GM18873 (cell line): ENCODE results near the gene ABCD1.
"Not testable (repeated sequence)": the region's sequence is repeated elsewhere in the genome, so short reads cannot be mapped to it uniquely, and the experiment has no call there.

ENCODE experiments used
- ATAC-seq: cut with Tn5 transposase; IDR thresholded peaks from one replicate; pipeline ENCODE4 v1.9.1; 2021; ENCODE audit warnings: mild to moderate bottlenecking, moderate library complexity, moderate number of reproducible peaks; ENCODE audit not compliant: unreplicated experiment, low FRiP score

ABCD1 gene

DNA sequence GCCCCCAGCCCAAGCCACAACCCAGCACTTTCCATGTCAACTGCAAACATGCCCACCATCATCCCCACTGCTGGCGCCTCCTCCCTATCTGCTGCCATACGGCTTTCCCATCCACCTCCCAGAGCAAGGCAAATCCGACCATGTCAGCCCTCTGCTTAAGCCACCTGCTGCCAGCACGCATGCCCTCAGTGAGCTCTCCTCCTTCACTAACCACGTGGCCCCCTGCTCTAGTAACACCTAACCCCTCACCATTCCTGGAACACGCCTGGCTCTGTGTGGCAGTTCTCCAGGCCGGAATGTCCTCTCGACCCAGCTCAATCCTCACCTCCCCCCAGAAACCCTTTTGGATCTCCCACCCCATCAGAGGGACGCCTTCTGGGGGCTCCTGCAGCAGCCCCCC lies 17.9 kb upstream of the ABCD1 start:
- ATAC-seq, result no peak

DNA sequence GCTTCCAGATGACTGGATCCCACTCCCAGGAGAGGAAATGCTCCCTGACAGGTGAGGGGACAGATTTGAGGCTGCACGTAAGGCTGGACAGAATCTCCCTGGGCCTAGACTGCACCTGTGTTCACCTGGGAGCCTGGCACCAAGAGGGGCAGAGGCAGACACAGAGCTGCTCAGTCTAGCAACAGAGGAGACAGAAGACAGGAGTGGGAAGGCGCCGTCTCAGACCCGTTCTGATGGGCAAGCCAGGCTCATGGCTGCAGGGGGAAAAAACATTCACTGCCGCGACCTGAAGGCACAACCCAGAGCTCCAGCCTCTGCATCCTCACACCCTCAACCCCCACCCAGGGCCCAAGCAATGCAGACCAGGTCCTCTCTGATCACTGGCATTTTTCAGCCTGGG lies 17.2 kb upstream of the ABCD1 start:
- ATAC-seq, result no peak

GRCh38 chrX:153708415-153708814 lies 16.2 kb upstream of the ABCD1 start:
- ATAC-seq, result no peak

DNA sequence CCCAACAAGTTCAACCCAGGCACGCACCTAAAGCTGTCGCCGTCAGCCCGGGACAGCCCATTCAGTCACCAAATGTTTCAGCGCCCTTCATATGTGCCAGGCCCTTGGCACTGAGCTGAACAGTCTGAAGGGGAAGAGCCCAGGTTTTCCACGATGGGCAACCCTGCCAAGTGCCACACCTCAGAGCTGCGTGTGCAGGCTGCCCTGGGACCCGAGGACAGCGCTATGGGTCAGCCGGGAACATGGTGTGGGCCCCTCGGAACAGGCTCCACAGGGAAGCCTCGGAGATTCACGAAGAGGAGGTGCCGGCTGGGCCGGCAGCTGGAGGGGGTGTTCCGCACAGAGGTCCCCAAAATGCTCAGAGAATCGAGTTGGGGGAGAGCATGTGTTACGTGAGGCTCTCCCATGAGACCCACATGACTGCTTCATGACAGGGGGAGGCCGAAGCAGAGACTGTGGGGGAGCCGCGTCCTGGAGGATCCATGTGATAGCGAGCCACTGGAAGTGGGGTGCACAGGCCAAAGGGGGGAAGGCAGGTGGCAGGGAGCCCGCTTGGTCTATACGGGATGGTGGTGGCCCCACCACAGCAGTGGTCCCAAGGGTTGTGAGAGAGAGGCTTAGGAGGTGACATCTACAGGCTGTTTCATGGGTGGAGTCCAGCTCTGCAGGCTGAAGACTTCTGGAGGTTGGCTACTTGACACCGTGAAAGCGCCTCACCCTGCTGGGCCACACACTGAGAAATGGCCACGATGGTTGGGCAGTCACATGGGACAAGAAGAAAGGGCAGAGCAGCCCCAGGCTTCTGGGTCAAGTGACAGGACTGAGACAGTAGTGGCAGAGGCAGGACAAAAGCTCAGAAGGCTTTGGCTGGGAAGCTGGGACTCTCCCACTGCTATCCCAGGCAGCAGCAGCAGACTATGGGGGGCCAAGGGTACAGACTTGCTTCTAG lies 14.7 kb upstream of the ABCD1 start:
- no peak for ATAC-seq

- ATAC-seq, result no peak
These were observed 10.4 kb upstream of the ABCD1 start for GRCh38 chrX:153714256-153714655.

DNA sequence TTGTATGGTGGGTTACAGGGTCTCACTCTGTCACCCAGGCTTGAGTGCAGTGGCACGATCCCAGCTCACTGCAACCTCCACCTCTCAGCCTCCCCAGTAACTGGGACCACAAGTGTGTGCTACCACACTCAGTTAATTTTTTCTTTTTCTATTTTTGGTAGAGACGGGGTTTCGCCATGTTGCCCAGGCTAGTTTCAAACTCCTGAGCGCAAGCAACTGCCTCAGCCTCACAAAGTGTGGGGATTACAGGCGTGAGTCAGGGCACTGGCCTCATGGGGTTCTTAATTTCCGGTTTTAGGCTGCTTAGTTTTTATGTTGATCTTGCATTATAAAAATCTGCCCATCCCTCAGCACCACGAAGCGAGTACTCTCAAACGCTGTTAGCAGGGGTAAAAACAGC lies 7.2 kb upstream of the ABCD1 start:
- no peak for ATAC-seq

DNA sequence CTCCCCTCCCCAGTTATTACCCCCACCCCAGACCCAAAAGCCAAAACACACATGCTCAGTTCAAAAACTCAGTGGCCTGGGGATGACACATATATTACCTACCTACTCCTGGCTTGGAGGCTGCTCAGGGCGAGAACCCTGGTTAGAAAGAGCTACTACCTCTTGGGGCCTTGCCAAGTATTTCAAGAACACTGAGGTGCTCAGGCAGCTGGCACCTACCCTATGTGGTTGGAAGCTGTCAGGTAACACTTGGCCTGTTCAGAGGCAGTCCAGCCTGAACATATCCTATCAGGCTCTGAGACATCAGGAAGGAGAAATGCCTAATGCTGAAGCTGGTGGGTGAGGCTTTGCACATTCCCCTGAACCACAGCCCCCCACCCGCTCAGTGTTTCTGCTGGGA lies 5.4 kb upstream of the ABCD1 start:
- ATAC-seq, result no peak

DNA sequence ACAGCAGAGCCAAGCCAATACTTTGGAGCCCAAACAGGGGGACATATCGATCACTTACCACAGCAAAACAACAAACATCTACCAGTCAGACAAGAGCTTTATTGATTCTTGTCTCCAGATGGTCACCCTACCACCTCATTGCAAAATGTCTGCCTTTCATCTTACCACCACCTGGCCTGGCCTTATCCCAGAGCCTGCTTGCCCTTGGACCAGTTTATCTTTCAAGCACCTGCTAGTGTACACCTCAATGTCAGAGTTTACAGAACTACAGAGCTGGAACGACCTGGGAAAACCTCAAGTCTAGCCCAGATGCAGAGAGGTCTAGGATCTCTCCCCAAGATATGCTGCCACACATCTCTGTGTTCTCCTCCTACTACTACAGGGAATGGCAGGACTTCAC lies 5.0 kb upstream of the ABCD1 start:
- no peak for ATAC-seq

DNA sequence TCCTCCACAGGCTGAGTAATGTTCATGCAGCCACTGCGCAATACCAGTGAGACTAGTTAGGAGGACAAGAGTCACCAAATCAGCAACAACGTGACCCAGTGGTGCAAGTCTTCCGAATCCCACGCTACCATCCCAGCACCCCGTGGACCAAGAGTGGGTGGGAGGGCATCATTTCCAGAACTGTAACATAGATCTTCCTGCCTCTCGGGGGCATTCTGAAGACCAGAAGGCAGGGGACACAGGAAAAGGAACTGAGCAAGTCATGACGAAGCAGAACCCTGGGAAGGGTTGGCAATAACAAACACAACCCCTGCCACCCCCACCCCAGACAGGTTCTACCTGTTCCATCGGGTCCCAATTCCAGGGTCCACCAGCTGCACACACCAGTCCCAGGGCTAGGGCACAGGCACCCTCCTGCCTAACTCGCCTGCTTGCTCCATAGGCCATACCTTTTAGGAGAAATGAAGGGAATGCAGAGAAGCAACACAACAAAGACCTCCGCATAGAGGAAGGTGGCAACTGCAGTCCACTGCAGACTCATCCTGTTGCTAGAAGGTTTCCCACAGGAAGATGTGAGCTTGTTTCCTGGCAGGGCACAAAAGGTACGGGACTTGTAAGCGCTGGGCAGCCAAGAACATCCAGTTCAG lies 1.8 kb upstream of the ABCD1 start:
- no peak for ATAC-seq

- ATAC-seq, result peak; percentile 29
These were observed 1.1 kb upstream of the ABCD1 start for GRCh38 chrX:153723351-153724251.

- peak; percentile 5 for ATAC-seq
These were observed 579 bp downstream of the ABCD1 start for GRCh38 chrX:153725039-153725831.

DNA sequence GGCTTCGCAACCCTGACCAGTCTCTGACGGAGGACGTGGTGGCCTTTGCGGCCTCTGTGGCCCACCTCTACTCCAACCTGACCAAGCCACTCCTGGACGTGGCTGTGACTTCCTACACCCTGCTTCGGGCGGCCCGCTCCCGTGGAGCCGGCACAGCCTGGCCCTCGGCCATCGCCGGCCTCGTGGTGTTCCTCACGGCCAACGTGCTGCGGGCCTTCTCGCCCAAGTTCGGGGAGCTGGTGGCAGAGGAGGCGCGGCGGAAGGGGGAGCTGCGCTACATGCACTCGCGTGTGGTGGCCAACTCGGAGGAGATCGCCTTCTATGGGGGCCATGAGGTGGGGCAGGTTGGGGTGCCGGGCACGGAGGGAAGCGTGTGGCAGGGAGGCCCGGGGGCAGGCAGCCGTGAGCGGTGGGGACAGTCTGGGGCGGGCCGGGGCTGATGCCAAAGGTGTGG lies 1.2 kb downstream of the ABCD1 start:
- no peak for ATAC-seq

DNA sequence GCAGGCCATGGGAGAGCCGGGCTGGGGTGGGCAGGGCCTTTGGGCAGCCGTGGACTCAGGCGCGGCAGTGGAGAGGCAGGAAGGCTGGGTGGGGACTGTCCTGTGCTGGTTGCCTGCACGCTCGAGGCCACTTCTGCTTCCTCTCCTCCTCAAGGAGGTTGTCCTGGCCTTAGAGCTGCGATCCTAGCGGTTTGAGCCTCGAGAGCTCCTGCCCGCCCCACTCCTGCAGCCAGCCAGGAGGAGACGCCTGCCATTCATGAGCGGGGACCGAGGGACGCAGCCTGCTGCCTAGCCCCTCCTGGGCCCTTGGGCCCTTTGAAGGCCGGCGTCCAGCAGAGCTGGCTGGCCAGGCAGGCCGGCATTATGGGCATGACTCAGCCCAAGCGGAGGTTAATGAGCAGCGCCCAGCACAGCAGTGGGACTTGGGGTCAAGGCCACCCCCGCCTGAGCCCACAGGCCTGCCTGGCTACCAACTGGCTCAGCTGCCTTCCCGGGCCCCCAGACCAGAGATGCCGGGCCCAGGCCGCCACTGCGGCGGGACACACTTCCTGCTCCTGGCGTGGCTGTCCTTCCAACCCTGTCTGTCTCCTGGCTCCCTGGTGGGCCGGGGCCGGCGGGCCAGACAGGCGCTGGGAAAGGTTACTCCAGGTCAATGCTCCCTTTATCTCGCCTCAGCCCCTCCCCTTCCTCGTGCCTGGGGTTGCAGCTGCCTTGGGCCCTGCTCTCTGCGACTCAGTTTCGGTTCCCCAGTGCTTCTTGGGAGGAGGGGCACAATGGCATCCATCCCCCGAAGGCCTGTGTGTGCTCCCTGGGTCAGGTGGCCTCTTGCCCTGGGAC lies 1.8 kb downstream of the ABCD1 start:
- ATAC-seq, result peak; percentile 45

- ATAC-seq, result no peak
These were observed 2.7 kb downstream of the ABCD1 start for GRCh38 chrX:153727123-153727931.

GRCh38 chrX:153728095-153728494 lies 3.4 kb downstream of the ABCD1 start:
- no peak for ATAC-seq

GRCh38 chrX:153728951-153729631 lies 4.4 kb downstream of the ABCD1 start:
- ATAC-seq, result no peak

DNA sequence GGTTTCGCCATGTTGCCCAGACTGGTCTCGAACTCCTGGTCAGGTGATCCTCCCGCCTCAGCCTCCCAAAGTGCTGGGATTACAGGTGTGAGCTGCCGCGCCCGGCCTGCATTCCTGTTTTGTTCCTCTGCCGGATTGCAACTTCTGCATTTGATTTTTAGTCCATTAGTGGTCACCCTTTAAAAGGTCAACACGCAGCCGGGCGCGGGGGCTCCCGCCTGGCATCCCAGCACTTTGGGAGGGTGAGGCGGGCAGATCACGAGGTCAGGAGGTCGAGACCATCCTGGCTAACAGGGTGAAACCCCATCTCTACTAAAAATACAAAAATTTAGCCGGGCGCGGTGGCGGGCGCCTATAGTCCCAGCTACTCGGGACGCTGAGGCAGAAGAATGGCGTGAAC lies 5.5 kb downstream of the ABCD1 start:
- ATAC-seq, result not testable (repeated sequence)
